ENCODE results near the gene TSPAN31. TPM values are rescaled to one million over a fixed set of nuclear protein-coding genes. Genes with fewer than 3 reads are reported as not detected.
A peak's percentile ranks its signal among the peaks of the same experiment; 100 is the strongest.

The TSPAN31 gene
- total and polyA plus RNA-seq, 9 of the 15 experiments (the other 6 are each of a cell fraction or from before 2014, with no cell fraction given) = 11.3 to 26.4 (median 14.3) TPM

DNA sequence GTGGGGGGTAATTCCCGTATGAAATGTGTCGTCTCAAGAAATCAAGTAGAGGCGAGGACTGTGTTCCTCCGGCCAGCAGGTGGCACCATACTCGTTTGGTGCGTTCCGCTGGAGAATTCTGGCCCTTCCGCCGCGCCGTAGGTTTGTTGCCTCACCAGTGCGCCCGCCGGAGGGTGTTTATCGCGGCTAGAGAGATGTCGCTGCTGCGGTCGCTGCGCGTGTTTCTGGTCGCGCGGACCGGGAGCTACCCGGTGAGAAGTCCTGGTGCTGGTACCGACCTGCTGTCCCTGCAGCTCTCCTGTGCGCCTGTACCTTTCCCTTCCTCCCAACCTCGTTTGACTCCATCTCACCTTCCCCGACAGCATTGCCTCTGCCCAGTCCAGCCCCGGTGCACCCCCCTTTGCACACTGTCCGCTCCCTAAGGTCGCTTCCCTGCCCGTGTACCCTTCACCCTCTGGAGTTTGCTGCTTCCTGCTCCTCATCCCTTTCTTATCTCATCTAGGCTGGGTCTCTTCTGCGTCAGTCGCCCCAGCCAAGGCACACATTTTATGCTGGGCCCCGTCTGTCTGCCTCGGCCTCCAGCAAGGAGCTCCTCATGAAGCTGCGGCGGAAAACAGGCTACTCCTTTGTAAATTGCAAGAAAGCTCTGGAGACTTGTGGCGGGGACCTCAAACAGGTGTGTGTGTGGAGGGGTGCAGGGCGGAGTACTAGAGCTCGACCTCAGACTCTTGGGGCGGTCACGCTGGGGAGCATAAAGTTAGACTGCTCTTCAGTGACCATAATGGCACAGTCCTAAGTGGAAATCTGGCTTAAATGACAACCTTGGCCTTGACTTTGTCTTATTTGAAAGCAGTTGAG is 38.0 kb downstream of the TSPAN31 start, which contains the start of gene TSFM (continued):
- TF ChIP-seq ELF4 (CRISPR knock-in tag; IDR thresholded peaks at IDR 0.05) = no peak
- peak; percentile 85 for TF ChIP-seq JUND (IDR thresholded peaks at IDR 0.05; ENCODE audit: borderline replicate concordance, low read depth, low read length)
- peak; percentile 61; the same call in 1 of the 3 replicates for TF ChIP-seq JUND (tag; IDR thresholded peaks at IDR 0.05; ENCODE audit: borderline replicate concordance, low read depth, low read length)
- TF ChIP-seq ARID4B (CRISPR knock-in tag; IDR thresholded peaks at IDR 0.05) = peak; percentile 75
- no peak; the same call in 1 of the 2 replicates for TF ChIP-seq SMARCA4 (IDR thresholded peaks at IDR 0.05)
- no peak for TF ChIP-seq ZNF217 (CRISPR knock-in tag; IDR thresholded peaks at IDR 0.05)
- no peak for TF ChIP-seq NFIX (CRISPR knock-in tag; IDR thresholded peaks at IDR 0.05; ENCODE audit: low read depth)
- TF ChIP-seq ZNF212 (CRISPR knock-in tag; IDR thresholded peaks at IDR 0.05) = no peak
- no peak for TF ChIP-seq FUS (optimal IDR thresholded peaks at IDR 0.05; ENCODE audit: low read depth, low read length)
- TF ChIP-seq PATZ1 (CRISPR knock-in tag; IDR thresholded peaks at IDR 0.05; ENCODE audit: borderline replicate concordance) = no peak
- TF ChIP-seq ZNF318 (IDR thresholded peaks at IDR 0.05; ENCODE audit: borderline replicate concordance in 1 of 2, low read depth in 1 of 2) = no peak
- TF ChIP-seq EP400 (IDR thresholded peaks at IDR 0.05) = peak; percentile 96

Measured in K562 (cell line).